ENCODE measurements around the gene ZMPSTE24.

Gene ZMPSTE24

DNA sequence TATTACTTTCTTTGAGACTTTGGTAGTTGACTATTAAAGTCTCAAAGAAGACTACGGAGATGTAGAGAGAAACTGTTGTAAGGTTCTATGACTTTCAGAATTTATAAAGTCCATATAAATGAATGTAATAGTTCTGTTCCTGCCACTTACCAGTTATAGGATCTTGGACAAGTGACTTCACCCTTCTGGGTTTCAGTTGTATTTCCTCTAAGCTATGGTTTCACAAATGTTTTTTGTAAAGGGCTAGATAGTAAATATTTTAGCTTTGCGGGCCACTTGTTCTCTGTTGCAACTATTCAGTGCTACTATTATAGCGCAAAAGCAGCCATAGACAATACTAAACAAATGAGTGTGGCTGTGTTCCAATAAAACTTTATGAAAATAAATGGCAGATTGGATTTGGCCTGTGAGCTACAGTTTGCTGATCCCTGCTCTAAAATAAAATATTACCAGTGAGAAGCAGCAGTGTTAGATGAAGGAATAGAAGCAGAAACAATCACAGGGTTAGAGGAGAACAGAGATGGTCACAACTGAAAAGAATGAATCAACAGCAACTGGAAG, 14.7 kb downstream of the ZMPSTE24 start:
- H3K9me3 Mint-ChIP-seq: no peaks in the 10 kb centered on the region

DNA sequence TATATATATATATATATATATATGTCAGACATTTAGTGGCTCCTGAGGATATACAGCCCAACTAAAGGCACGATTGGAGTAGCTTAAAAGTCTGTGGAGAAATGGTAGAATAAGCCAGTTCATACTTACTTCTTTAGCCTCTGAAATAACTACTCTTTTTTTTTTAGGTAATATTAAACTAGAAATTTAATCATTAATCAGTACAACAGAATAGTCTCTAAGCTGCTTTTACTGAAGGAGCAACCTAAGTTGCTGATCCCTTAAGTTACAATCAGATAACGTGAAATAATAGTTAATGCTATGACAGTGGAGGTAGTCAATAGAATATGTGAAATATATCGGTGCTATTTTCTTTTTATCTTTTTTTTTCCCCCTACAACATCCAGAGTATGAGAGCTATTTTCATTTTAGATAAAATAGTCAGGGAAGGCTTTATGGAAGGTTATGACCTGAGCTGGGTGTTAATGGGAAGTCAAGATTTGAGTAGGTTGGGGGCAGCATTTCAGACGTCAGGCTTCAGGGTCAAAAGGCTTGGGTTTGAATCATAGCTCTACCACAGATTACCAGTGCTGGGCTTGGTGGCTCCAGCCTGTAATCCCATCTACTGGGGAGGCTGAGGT, 15.6 kb downstream of the ZMPSTE24 start:
- no peaks in the 10 kb centered on the region for H3K27me3 Mint-ChIP-seq
- H3K27ac Mint-ChIP-seq: no peak overlapping the region
- H3K9me3 Mint-ChIP-seq: no peaks in the 10 kb centered on the region
- peaks cover 22% of the 10 kb centered on the region for H3K4me1 Mint-ChIP-seq (ENCODE audit: low read depth)
- H3K36me3 Mint-ChIP-seq (ENCODE audit: low read depth): peaks cover 60% of the 10 kb centered on the region
- H3K4me3 Mint-ChIP-seq: no peak overlapping the region

More for the DNA sequence above, 14.7 kb downstream of the ZMPSTE24 start:
- H3K4me3 Mint-ChIP-seq: no peak overlapping the region
- H3K27ac Mint-ChIP-seq: no peak overlapping the region
- H3K36me3 Mint-ChIP-seq (ENCODE audit: low read depth): peaks cover 68% of the 10 kb centered on the region
- H3K4me1 Mint-ChIP-seq (ENCODE audit: low read depth): peaks cover 22% of the 10 kb centered on the region
- H3K27me3 Mint-ChIP-seq: no peaks in the 10 kb centered on the region

DNA sequence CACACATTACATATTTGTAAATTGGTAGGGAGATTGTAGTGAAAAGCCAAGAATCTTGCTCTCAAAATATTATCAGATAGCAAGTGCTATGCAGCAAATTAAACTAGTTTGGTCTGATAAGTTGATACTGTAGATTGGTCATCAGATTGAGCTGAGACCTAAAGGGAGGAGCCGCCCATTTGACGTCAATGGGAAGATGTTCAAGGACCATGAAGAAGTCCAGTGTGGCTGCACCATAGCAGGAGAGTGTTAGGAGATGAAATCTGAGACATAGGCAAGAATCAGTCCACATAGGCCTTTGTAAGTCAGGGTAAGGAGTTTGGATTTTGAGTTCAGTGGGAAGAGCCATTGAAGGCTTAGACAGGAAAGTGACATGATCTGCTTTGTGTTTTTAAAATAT, 16.3 kb downstream of the ZMPSTE24 start:
- Mint-ChIP-seq H3K4me1 (ENCODE audit: low read depth) (peaks cover 22% of the 10 kb centered on the region), H3K27ac (no peak overlapping the region), H3K27me3 (no peaks in the 10 kb centered on the region), H3K36me3 (ENCODE audit: low read depth) (peaks cover 64% of the 10 kb centered on the region), H3K9me3 (no peaks in the 10 kb centered on the region), H3K4me3 (no peak overlapping the region)

DNA sequence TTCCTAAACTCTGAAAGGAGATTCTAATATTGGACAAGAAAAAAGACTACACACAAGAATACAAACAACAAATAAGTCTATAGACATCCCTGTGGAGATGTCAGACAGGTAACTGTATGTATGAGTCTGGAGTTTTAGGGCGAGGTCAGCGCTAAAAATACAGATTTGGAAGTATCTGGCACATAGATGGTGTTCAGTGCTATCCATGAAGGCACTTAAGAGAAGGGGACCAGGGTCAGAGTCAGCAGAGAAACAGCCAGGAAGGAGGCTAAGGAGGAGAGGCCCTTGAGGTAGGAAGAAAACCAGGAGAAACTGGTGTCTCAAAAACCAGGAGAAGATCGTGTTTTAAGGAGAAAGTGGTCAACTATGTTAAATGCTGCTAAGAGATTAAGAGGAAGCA, 18.1 kb downstream of the ZMPSTE24 start:
- Mint-ChIP-seq H3K36me3 (ENCODE audit: low read depth) (peaks cover 60% of the 10 kb centered on the region), H3K27me3 (no peaks in the 10 kb centered on the region), H3K4me3 (no peak overlapping the region), H3K9me3 (no peaks in the 10 kb centered on the region), H3K4me1 (ENCODE audit: low read depth) (peaks cover 8% of the 10 kb centered on the region), H3K27ac (no peak overlapping the region)

DNA sequence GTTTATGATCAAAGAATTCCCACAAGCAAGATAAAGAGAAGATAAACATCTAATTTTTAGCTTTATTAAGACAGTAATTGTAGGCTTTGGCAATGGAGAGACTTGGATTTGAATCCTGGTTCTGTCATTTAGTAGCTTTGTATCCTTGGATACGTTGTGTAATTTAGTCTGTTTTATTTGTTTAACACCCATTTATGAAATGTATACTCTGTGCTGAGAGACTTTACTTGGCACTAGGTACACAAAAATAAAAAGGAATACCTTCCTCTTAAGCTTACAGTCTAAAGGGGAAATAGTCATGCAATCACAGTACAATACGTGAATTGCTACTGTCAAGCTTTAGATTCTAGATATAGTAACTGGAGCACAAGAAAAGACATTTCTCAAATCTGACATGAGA, 23.8 kb downstream of the ZMPSTE24 start:
- Mint-ChIP-seq H3K9me3 (no peaks in the 10 kb centered on the region), H3K27ac (no peak overlapping the region), H3K4me1 (ENCODE audit: low read depth) (no peaks in the 10 kb centered on the region), H3K4me3 (no peak overlapping the region), H3K27me3 (no peaks in the 10 kb centered on the region), H3K36me3 (ENCODE audit: low read depth) (peaks cover 54% of the 10 kb centered on the region)

DNA sequence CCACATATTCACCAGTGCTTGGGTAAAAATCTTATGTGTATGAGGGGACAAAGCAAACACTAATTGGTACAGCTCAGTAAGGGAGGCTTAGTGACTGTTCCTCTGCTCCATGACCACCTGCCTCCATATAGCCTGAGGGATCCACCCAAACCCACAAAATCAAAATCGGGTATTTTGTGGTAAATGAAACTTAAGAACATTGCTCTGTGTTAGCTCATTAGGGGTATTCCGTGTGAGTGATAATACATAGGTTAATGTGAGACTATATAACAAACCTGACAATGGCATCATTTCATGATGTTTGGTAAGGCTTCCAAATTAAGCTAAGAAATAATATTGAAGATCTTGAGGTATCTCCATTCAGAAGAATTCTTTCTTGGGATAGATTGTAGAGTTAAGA, 33.3 kb downstream of the ZMPSTE24 start:
- peaks cover 68% of the 10 kb centered on the region for H3K36me3 Mint-ChIP-seq (ENCODE audit: low read depth)
- no peak overlapping the region for H3K4me3 Mint-ChIP-seq
- no peak overlapping the region for H3K27ac Mint-ChIP-seq
- no peaks in the 10 kb centered on the region for H3K9me3 Mint-ChIP-seq
- no peaks in the 10 kb centered on the region for H3K27me3 Mint-ChIP-seq
- H3K4me1 Mint-ChIP-seq (ENCODE audit: low read depth): no peaks in the 10 kb centered on the region

DNA sequence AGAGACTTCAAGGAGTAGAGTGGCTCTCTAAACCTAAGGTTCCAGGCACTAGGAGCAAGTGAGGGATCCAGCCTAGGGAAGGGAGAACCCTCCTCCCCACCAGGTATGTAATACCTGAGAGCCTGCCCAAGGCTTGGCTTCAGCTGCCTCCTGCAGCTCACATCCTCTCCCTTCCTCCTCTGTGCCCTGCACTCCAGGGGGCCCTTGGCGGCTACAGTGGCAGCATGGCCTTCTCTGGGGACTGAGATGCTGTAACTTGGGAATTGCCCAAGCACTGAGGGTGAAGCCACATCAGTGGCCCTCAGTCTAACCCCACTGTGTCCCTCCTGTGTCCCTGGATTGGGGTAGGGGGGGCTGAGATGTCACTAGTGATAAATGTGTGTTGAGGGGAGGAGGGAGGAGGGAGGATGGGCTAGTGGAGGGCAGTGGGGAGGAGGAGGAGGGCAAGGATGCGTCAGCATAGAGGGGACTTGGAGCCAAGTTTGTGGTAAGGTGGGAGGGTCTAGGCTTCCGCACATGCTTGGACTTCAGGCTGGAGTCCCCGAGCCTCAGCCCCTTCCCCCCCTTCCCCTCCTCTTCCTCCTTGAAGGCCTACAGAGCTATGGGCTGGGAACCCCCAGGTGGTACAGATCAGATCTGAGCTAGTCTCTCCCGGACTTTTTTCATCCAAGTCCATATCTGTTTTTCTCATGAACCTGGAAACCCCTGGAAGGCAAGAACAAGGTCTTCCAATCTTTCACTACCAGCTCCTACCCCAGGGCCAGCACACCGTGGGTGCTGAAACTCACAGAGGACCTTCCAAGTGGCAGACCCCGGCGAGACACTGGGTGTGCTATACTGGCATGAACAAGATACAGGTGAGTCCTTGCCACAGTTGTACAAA, 41.6 kb downstream of the ZMPSTE24 start:
- Mint-ChIP-seq H3K27ac (no peak overlapping the region), H3K4me3 (no peak overlapping the region), H3K4me1 (ENCODE audit: low read depth) (no peaks in the 10 kb centered on the region), H3K27me3 (no peaks in the 10 kb centered on the region), H3K36me3 (ENCODE audit: low read depth) (peaks cover 5% of the 10 kb centered on the region), H3K9me3 (no peaks in the 10 kb centered on the region)

DNA sequence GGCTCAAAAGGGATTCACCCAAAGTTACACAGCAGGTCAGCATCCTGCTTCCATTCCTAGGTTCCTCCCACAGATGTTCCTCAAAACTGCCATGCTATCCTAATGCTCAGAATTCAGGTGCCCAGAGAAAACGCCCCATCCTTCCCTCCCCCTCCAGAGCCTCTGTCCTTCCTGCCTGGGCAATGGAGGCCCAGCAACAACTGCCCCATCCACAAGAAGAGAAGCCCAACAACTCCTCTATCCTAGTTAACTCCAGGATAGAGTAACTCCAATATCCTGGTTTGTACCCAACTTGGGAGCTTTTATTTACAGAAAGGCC, 42.2 kb downstream of the ZMPSTE24 start:
- Mint-ChIP-seq H3K4me1 (ENCODE audit: low read depth) (no peaks in the 10 kb centered on the region), H3K36me3 (ENCODE audit: low read depth) (peaks cover 5% of the 10 kb centered on the region), H3K27me3 (no peaks in the 10 kb centered on the region), H3K4me3 (no peak overlapping the region), H3K9me3 (no peaks in the 10 kb centered on the region), H3K27ac (no peak overlapping the region)

DNA sequence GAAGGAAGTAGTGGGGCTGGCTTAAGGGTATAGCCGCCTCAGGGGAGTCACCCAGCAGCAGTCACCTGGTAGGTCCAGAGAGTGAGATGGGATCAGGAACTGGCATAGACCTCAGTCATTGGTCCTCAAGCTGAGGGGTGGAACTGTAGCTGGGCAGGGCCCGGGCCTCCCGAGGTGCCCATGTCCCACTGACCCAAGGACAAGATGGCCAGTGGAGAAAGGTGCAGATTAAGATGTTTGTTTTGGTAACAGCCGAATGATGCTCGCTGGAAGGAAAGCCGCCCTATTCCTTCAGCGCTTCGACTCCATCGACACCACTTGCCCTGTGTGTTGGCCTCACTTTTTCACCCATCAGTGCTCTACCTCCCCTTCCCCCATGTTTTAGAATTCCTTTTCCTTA, 42.6 kb downstream of the ZMPSTE24 start:
- Mint-ChIP-seq H3K36me3 (ENCODE audit: low read depth) (peaks cover 5% of the 10 kb centered on the region), H3K27me3 (no peaks in the 10 kb centered on the region), H3K4me3 (no peak overlapping the region), H3K4me1 (ENCODE audit: low read depth) (no peaks in the 10 kb centered on the region), H3K9me3 (no peaks in the 10 kb centered on the region), H3K27ac (no peak overlapping the region)

DNA sequence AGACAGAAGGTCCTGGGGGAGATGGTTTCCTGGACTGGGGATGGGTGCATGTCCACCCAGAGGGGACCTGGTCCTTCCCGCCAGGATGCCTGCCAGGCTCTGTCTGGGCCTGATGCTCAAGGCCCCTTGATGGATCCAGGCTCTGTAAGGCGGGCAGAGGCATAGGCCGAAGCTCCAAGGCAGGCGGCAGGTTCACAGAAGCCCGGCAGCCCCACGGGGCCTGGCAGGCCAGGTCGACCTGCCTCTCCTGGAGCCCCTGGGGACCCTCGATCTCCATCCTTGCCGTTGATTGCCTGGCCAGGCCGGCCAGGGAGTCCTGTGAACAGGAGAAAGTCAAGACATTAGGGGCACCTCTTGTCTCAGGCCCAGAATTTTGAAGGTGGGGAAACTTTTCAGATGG, 43.0 kb downstream of the ZMPSTE24 start:
- Mint-ChIP-seq H3K27me3 (no peaks in the 10 kb centered on the region), H3K9me3 (no peaks in the 10 kb centered on the region), H3K36me3 (ENCODE audit: low read depth) (peaks cover 2% of the 10 kb centered on the region), H3K4me3 (no peak overlapping the region), H3K27ac (no peak overlapping the region), H3K4me1 (ENCODE audit: low read depth) (no peaks in the 10 kb centered on the region)

DNA sequence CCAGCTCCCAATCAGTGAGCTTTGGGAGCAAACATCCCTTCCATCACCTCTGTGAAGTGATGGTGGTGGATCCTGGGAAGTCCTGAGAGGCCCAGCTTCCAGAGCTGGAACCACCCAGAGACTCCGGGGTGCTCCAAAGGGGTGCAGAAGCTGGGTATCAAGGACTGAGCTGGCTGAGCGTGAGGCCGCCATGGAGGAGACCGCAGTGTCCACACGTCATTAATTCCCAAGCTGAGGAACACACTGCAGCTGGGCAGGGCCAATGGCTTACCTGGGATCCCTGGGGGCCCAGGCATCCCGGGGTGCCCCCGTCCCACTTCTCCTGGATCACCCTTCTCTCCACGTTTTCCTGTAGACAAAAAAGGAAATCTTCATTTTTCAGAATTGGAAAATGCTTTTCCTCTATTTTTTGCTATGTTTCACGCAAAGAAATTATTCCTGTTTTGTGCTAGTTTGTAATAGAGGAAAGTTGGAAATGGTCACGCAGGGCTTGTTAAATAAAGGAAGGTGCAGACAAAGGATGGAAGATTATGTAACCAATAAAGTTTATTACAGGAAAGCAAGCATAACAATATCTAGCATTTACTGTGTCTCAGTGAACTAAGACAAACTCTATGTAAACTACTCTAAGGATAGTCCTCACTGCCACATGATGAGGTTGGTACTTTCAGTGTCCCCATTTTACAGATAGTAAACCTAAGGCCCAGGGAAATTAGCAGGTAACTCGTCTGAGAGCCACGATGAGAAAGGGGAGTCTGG, 43.7 kb downstream of the ZMPSTE24 start:
- H3K4me1 Mint-ChIP-seq (ENCODE audit: low read depth): no peaks in the 10 kb centered on the region
- no peaks in the 10 kb centered on the region for H3K9me3 Mint-ChIP-seq
- H3K27me3 Mint-ChIP-seq: no peaks in the 10 kb centered on the region
- H3K36me3 Mint-ChIP-seq (ENCODE audit: low read depth): no peaks in the 10 kb centered on the region
- H3K27ac Mint-ChIP-seq: no peak overlapping the region
- no peak overlapping the region for H3K4me3 Mint-ChIP-seq

DNA sequence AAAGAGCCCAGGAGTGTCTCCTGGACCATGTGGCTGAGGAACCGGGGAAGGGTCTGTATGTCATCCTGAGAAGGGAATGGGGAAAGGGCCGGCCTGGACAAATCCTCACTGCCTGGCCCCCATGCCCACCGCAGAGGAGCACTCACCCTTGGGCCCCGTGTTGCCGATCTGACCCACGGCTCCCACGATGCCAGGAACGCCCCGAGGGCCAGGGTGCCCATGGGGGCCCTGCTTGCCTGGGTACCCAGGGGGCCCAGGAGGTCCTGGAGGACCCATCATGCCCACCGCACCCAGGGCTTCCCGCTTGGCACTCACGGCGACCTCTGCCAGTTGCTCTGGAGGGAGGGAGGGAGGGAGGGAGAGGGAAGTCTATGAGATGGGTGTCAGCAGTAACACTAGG, 44.4 kb downstream of the ZMPSTE24 start:
- H3K4me3 Mint-ChIP-seq: no peak overlapping the region
- no peaks in the 10 kb centered on the region for H3K4me1 Mint-ChIP-seq (ENCODE audit: low read depth)
- no peak overlapping the region for H3K27ac Mint-ChIP-seq
- H3K27me3 Mint-ChIP-seq: no peaks in the 10 kb centered on the region
- H3K9me3 Mint-ChIP-seq: no peaks in the 10 kb centered on the region
- H3K36me3 Mint-ChIP-seq (ENCODE audit: low read depth): no peaks in the 10 kb centered on the region

DNA sequence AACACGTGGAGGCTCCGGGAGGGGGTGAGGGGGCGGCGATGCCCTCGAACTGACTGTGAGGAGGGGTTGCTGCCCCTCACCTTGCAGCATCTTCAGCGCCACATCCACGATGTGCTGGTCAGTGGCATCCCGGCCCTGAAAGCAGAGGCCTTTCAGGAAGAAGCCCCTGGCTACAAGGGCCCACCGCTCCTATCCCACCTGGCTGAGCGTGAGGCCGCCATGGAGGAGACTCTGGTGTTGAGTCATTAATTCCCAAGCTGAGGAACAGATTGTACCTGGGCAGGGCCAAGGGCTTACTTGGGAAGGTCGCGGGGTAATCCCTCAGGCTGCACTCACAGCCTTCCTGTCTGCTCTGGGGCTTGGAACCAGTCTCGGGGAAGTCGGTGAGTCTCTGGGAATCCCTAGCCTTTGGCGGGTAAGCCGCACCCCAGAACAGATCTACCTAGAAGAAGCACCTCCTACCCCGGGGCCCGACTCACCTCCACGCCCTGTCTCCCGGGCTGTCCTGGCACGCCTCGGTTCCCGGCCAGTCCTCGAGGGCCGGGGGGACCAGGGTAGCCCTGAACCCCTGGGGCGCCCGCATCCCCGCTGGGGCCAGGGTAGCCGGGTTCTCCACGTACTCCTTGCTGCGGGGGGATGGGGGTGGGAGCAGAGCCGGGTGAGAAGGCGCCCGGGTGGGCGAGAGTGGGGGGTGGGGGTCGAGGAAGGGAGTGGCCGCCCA, 45.2 kb downstream of the ZMPSTE24 start:
- H3K27me3 Mint-ChIP-seq: no peaks in the 10 kb centered on the region

DNA sequence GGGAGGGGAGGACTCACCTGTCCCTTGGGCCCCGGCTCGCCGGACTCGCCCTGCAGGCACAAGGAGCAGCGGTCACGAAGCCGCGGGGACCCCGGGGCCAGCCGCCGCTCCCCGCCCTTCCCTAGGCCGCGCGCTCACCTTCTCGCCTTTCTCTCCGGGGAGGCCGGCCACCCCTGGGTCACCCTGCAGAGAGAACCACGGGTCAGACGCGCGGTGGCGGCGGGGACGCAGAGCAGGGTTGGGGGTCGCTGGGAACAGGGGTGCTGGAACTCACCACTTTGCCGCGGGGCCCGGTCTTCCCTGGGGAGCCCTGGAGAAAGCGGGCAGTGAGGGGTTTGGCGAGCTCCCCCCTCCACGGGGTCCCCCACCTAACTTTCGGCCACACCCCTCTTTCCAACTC, 45.8 kb downstream of the ZMPSTE24 start:
- no peaks in the 10 kb centered on the region for H3K27me3 Mint-ChIP-seq
- H3K9me3 Mint-ChIP-seq: no peaks in the 10 kb centered on the region
- H3K27ac Mint-ChIP-seq: no peak overlapping the region
- no peak overlapping the region for H3K4me3 Mint-ChIP-seq
- no peaks in the 10 kb centered on the region for H3K36me3 Mint-ChIP-seq (ENCODE audit: low read depth)
- H3K4me1 Mint-ChIP-seq (ENCODE audit: low read depth): no peaks in the 10 kb centered on the region

More for the DNA sequence above, 45.2 kb downstream of the ZMPSTE24 start:
- Mint-ChIP-seq H3K9me3 (no peaks in the 10 kb centered on the region), H3K4me1 (ENCODE audit: low read depth) (no peaks in the 10 kb centered on the region), H3K36me3 (ENCODE audit: low read depth) (no peaks in the 10 kb centered on the region), H3K4me3 (no peak overlapping the region), H3K27ac (no peak overlapping the region)

All from stimulated activated naive CD8-positive, alpha-beta T cell treated with anti-CD3 and anti-CD28 coated beads, Interleukin-15, Interleukin-2, amounts not matched to agents 100 ng/mL and 50 ng/mL, for 24 hours (primary cell).